RCC 7860 (cell line): ENCODE measurements around the gene ATOSB.

Experiments used
- DNase-seq: peaks from one replicate; pipeline ENCODE4 v3.0.0-alpha.2; 2015; ENCODE audit warnings: low spot score
- FAIRE-seq: peaks from 2 replicates; lab custom pipeline; 2012; peaks lifted over from hg19 to GRCh38; lab: Jason Lieb, UNC

The ATOSB gene

GRCh38 chr9:35059438-35059837 is 56.2 kb downstream of the ATOSB start:
- no peak for FAIRE-seq

GRCh38 chr9:35057271-35057620 is 58.4 kb downstream of the ATOSB start:
- no peak for DNase-seq
- no peak for FAIRE-seq

More at GRCh38 chr9:35059438-35059837, 56.2 kb downstream of the ATOSB start:
- DNase-seq = no peak

- DNase-seq (no peak), FAIRE-seq (no peak)
Observed at GRCh38 chr9:35056571-35057270, 58.9 kb downstream of the ATOSB start.

GRCh38 chr9:35054871-35055644 is 60.6 kb downstream of the ATOSB start:
- DNase-seq (no peak), FAIRE-seq (no peak)

- no peak for DNase-seq
- no peak for FAIRE-seq
Observed at GRCh38 chr9:35054185-35054835, 61.4 kb downstream of the ATOSB start.
